Epithelial cell of proximal tubule (primary cell): ENCODE data around the gene CDHR5. TPM values are rescaled to one million over a fixed set of nuclear protein-coding genes. Genes with fewer than 3 reads are reported as not detected.
A peak's percentile ranks its signal among the peaks of the same experiment; 100 is the strongest.
"Not testable (repeated sequence)": the region's sequence is repeated elsewhere in the genome, so short reads cannot be mapped to it uniquely, and the experiment has no call there.

ENCODE experiments used
- DNase-seq: peaks from one replicate; pipeline ENCODE4 v3.0.0-alpha.2; 2011; ENCODE audit warnings: low read depth
- H3K4me3 ChIP-seq: 2 replicates; pipeline ENCODE4 v1.5.1; 2011; ENCODE audit warnings: low read depth, mild to moderate bottlenecking, low read length
- total RNA-seq: library from RNA; depleted of rRNA; stranded (reverse); fragments of >200 nt; gene quantifications from 2 replicates; pipeline ENCODE4 v1.2.3, GENCODE V29; 2015
- TF ChIP-seq, protein P1 (sequence below): conservative IDR thresholded peaks from 2 replicates; pipeline ENCODE4 v1.5.1; 2012; ENCODE audit warnings: low read depth, mild to moderate bottlenecking, low read length

CDHR5 gene
- total RNA-seq, 1 donor from 2014 or later = not detected

- peak; percentile 59 for DNase-seq
- TF ChIP-seq, protein P1, sequence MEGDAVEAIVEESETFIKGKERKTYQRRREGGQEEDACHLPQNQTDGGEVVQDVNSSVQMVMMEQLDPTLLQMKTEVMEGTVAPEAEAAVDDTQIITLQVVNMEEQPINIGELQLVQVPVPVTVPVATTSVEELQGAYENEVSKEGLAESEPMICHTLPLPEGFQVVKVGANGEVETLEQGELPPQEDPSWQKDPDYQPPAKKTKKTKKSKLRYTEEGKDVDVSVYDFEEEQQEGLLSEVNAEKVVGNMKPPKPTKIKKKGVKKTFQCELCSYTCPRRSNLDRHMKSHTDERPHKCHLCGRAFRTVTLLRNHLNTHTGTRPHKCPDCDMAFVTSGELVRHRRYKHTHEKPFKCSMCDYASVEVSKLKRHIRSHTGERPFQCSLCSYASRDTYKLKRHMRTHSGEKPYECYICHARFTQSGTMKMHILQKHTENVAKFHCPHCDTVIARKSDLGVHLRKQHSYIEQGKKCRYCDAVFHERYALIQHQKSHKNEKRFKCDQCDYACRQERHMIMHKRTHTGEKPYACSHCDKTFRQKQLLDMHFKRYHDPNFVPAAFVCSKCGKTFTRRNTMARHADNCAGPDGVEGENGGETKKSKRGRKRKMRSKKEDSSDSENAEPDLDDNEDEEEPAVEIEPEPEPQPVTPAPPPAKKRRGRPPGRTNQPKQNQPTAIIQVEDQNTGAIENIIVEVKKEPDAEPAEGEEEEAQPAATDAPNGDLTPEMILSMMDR = no peak
- H3K4me3 ChIP-seq = peak overlapping the region; percentile 7
Observed at GRCh38 chr11:655036-655726, 30.4 kb upstream of the CDHR5 start.

DNA sequence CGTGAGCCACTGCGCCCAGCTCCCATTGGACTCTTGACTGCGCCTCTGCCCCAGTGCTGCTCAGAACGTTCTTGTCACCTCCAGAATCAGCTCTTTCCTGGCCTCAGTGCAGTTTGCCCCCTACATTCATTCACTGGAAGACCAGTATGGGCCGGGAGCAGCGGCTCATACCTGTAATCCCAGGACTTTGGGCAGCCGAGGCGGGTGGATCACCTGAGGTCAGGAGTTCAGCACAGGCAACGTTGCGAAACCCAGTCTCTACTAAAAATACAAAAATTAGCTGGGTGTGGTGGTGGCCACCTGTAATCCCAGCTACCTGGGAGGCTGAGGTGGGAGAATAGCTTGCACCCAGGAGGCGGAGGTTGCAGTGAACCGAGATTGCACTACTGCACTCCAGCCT is 29.7 kb upstream of the CDHR5 start:
- not testable (repeated sequence) for DNase-seq, H3K4me3 ChIP-seq

DNA sequence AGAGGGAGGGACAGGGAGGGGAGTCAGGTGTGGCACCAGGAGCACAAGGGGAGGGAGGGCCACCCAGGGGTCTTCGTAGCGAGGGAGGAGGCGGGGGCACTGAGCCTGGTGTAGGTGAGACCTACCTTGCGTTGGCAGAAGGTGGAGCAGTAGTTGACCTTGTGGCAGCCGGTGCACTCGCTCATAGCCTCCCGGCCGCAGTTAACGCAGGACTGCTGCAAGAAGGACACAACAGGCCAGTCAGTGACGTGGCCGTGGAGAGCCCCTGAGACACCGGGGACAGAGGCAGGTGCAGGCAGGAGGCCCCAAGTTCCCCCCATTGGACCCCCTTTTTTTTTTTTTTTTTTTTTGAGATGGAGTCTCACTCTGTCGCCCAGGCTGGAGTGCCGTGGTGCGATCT is 29.1 kb upstream of the CDHR5 start:
- TF ChIP-seq, protein P1 = no peak
- H3K4me3 ChIP-seq = no peak overlapping the region
- no peak for DNase-seq

- DNase-seq, H3K4me3 ChIP-seq: not testable (repeated sequence)
Observed at GRCh38 chr11:653136-653535, 28.4 kb upstream of the CDHR5 start.

GRCh38 chr11:650482-650881 is 25.7 kb upstream of the CDHR5 start:
- TF ChIP-seq, protein P1 = no peak
- H3K4me3 ChIP-seq = no peak overlapping the region
- no peak for DNase-seq

DNA sequence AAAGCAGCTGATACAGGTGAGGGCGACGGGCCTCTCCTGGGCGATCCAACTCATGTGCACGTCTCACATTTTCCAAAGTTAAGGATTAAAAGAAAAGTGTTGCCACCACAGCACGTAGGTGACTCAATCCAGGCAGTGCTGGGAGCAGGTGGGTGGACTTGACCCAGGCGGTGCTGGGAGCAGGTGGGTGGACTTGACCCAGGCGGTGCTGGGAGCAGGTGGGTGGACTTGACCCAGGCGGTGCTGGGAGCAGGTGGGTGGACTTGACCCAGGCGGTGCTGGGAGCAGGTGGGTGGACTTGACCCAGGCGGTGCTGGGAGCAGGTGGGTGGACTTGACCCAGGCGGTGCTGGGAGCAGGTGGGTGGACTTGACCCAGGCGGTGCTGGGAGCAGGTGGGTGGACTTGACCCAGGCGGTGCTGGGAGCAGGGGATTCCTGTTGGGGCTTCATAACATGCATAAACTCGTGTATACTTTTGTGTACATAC is 23.0 kb upstream of the CDHR5 start:
- not testable (repeated sequence) for DNase-seq, H3K4me3 ChIP-seq

- no peak overlapping the region for H3K4me3 ChIP-seq
- TF ChIP-seq, protein P1 = no peak
- no peak for DNase-seq
Observed at GRCh38 chr11:646214-646613, 21.5 kb upstream of the CDHR5 start.

GRCh38 chr11:645536-645935 is 20.8 kb upstream of the CDHR5 start:
- no peak for DNase-seq
- H3K4me3 ChIP-seq = no peak overlapping the region
- TF ChIP-seq, protein P1 = no peak
